ENCODE measurements around the gene SLC1A2.
"Not testable (repeated sequence)": the region's sequence is repeated elsewhere in the genome, so short reads cannot be mapped to it uniquely, and the experiment has no call there.

Gene SLC1A2

DNA sequence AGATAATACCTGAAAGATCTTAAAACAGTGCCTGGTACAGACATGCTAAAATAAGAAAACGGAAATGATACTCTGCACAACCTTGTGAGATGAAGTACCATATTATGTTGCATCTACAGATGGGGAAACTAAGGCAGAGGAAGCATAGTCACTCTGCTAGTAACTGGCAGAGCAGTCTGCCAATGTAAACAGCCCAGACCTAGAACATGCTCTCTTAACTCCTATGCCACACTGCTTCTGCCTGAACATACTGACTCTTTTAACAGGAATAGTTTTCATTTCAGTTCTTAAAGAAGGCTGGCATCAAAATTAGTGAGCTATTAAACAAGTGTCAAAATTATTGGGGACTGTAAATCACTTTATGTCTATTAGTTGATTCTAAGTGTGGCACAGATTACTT is 180.5 kb downstream of the SLC1A2 start:
- FAIRE-seq, result no peak

DNA sequence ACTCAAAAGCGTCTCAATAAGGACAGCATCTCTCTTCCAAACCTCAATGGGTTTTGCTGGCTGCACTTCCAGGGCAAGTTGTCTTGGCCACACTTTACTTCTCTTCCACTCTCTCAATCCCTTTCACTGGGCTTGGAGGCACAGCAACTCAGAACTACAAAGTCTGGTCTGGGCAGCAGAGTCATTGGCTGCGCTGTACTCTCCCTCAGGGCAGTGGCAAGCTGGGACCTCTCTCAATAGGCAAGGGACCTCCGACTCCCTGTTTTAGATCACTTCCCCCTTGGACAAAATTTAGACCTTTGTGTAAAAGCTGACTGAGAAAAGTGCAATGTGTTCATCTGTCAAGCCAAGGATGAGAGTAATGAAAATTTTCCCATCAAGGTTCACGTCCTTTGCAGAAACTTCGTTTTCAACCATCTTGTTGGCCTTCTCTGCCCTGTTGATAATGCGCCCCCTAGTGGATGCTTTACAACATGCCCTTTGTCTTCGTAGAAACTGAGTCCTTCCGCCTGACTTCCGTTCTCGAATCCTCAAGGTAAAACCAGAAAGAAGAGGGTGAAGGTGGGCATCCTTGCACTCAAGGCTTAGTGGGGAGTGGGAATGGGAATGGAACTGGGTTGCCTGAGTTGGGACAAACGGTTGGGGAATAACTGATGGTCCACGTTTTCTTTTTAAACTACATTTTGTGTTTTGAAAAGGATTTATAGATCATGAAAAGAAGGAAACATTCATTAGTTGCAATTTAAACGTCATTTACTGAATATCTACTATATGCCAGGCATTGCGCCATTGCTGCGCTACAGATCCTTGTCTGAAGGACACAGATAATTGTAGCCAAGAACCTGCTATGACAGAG is 181.3 kb downstream of the SLC1A2 start:
- FAIRE-seq, result no peak

DNA sequence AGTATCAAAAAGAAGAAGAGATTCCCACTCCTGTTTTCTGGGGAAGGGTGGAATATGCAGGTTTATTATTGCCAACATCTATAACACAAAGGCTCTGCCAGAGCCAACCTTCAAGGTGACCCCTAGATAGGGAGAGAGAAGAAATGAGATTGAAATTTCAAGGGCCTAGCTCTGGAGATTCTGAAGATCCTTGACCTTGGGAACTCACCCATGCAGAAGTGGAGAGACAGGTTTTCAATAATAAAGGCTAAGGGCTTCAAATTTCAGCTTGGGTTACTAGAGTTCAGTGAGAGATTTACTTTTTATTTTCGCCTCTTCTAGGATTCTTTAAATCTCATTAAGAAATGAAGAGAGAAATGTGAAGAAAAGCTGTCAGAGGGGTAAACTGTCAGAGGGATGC is 182.0 kb downstream of the SLC1A2 start:
- no peak for FAIRE-seq

DNA sequence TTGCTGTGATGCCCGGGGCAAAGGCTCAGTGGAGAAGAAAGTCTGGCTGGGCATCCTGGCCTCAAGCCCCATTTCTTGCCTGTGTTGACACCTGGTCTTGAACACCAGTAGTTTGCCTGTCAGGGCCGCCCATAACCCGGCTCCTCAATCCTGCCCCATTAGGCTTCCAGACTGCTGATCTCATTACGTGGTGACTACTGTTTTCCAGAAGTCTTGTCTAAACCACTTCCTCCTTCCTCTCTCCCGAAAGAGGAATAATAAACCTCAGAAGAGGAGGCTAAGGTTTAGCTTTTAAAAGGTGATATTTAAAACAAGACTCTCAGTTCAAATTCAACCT is 182.7 kb downstream of the SLC1A2 start:
- no peak for FAIRE-seq

DNA sequence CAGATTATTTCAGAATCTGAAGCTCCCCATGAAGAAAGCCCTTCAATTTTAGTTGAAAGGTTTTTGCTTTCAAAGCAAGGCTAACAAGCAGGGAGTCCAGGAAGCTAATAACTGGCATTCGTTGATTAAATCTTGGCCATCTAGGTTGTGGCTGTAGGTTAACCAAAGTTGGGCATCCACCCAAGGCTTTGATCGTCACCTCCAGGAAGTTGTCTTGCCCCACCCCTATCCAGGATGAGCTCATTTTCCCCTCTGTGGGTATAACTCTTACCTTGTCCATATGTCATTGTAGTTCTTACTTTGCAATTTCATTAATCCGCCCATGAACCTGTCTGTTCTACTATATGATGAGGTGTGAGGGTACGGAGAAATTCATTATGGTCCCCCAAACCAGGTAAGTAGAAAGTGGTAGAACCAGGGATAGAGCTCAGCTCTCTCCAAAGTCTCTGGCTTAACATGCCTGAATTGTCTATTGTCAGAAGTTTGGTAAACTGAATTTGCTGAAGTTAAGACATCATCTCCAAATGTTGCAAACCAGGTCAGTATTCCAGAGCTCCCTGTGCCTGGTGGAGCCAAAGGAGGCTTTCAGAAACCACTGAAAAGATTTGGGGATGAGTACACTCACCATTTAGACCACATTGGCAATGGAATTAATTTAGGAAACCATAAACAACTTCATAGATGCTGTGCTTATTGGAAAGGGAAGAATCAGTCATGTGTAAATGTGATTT is 183.3 kb downstream of the SLC1A2 start:
- no peak for FAIRE-seq

DNA sequence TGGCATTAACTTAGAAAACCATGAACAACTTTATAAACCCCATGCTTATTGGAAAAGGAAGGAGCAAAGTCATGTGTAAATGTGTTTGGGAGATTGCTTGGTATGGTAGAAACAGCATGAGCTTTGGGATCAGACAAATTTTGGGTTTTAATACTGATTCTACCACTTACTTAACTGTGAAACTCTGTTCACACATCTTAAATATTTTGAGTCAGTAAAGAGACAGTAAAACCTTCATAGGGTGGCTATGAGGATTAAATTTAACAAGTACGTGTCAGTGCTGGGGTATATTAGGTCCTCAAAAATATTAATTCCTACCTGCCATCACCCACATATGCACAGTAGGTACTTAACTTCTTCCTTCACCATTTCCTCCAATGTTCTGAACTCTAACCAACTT is 183.9 kb downstream of the SLC1A2 start:
- FAIRE-seq, result no peak

DNA sequence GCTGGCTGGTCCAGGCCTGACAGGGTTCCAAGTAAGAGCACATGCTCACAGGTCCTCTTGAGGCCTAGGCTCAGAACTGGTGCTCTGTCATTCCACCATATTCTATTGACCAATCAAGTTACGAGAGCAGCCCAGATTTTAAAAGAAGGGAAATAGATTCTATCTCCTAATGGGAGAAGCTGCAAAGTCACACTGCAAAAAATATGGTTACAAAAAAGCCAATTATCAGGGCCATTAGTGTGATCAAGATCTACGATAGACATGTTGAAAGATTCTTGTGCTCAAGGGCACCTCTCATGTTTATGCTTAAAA is 184.2 kb downstream of the SLC1A2 start:
- FAIRE-seq, result no peak

DNA sequence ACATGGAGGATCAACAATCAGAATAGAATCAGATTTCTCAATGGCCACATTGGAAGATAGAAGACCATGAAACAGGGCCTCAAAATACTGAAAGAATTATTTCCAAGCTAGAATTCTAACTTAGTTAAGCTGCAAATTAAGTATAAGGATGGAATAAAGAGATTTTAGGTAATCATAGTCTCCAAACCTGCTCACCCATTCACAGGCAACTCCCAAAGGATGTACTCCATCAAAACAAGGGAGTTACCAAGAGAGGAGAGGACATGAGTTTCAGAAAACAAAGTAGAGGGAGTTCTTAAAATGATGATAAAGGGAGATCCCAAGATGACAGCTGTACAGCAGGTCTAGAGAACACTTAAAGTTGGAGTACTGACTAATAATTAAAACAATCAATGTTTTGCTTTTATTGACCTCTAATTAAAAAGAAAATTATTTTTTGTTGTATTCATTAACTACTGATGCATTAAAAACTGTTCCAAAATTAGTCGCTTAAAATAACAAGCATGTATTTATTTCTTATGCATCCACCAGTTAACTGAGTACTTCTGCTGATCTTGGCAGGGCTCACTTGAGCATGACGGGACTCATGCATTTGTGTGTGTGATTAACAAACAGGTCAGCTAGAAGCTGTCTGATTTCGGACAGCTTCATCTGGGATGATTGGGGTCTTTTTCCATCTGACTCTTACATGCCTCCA is 184.8 kb downstream of the SLC1A2 start:
- FAIRE-seq, result no peak

DNA sequence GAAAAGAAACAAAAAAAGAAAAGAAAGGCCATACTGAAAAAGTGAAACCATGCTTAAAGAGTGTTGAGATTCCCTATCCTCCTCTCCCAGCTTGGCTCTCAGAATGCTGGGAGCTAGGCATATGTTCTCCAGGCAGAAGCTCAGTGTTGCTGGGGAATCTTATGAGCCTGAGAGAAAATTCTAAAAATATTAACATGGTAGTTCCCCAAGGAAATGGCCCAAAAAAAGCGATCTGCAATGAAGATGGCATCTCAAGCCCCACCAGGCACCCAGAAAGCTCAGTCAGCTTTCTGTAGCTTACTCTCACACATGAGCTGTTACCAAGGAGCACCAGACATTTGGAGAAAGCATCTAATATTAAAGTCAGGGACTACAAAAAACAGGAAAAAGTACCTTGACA is 185.8 kb downstream of the SLC1A2 start:
- FAIRE-seq, result no peak

DNA sequence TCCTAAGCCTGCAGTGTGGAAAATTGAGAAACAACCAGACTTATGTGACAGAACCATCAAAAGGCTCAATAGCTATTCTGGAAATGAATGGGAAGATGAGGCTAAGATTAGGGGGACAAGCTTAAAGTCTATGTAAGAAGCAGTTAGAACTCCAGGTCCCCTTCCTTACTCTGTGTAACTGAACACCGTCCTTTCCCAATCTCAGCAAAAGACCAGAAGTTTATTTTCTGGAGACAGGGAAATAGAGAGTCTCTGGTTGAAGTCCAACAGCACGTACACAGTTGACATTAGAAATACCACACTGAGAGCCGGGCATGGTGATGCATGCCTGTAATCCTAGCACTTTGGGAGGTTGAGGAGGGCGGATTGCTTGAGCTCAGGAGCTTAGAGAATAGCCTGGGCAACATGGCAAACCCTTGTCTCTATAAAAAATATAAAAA is 186.4 kb downstream of the SLC1A2 start:
- no peak for FAIRE-seq

DNA sequence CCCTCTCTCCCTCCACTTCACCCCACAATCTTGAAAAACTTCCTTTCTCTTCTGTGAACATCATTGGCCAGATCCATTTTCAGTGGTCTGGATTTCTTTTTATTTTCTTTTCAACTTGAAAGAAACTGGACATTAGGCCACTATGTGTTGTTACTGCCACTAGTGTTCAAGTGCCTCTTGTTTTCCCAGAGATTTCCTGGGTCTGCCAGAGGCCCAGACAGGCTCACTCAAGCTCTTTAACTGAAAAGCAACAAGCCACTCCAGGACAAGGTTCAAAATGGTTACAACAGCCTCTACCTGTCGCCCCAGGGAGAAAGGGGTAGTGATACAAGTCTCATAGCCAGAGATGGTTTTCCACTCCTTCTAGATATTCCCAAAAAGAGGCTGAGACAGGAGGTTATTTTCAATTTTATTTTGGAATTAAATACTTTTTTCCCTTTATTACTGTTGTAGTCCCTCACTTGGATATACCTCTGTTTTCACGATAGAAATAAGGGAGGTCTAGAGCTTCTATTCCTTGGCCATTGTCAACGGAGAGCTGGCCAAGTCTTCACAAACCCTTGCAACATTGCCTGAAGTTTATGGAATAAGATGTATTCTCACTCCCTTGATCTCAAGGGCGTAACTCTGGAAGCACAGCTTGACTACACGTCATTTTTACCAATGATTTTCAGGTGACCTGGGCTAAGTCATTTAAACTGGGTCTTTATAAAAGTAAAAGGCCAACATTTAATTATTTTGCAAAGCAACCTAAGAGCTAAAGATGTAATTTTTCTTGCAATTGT is 188.1 kb downstream of the SLC1A2 start:
- FAIRE-seq, result no peak

DNA sequence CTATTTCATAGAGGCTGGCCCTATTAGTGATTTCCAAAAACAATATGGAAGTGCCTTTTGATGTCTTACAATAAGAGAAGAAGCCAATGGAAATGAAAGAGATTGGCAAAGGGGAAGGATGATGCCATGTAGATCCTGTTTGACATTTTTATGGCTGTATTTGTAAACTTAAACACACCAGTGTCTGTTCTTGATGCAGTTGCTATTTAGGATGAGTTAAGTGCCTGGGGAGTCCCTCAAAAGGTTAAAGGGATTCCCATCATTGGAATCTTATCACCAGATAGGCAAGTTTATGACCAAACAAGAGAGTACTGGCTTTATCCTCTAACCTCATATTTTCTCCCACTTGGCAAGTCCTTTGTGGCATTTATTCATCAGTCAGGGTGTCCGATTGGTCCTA is 189.0 kb downstream of the SLC1A2 start:
- no peak for FAIRE-seq

DNA sequence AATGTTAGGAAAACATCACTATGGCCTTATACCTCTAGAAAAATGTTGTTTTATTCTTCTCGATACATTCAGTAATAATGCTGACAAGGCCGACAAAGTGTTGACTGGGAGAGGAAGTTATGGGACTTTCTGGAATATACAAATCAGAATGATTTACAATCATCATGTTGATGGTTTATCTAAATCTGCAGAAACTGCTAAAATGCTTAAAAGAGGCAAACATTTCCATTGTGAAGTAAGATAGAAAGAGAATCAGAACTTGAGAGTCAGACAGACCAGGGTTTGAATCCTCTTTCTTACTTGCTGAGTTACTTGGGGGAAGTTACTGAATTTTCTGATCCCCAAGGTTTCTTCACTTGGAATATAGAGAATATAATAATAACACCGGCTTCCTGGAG is 191.0 kb downstream of the SLC1A2 start:
- FAIRE-seq, result no peak

DNA sequence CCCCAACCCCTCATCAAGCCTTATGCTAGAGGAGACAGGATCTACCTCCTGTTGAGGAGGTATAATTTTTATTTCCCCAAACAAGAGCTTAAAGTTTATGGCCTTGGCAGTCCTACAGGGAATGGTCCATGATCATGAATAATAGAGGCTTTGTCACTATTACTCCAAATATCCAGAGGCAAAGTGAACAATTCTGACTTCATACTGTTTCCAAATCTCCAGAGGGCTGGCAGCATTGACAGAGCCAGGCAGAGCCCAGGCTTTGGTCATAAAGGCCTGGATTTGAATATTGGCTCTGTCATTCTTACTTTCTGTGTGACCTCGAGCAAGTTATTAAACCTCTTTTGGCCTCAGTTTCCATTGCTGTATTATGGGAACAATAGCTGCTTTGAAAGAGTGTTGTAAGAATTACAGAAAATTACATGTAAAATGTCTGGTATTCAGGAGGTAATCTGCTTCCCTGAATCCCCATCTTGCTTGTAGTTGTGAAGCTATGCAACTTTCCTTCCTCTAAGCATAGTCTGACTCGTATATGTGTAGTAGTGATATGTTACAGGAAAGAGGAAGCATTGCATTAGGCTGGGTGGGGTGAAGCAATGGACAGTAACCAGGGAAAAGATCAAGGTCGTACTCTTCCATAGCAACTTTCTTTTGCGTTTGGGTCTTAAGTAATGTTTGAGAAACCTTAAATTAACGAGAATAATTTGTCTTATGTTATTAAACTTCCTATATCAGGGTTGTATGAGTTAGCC is 191.6 kb downstream of the SLC1A2 start:
- no peak for FAIRE-seq

DNA sequence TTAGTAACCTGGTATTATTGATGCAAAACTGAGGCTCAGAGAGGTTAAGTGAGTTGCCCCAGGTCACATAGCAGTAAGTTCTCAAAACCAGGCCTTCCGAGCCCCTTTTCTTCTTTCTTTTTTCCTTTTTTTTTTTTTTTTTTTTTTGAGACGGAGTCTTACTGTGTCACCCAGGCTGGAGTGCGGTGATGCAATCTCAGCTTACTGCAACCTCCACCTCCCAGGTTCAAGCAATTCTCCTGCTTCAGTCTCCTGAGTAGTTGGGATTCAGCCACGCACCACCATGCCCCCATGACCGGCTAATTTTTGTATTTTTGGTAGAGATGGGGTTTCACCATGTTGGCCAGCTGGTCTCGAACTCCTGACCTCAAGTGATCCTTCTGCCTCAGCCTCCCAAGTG is 192.6 kb downstream of the SLC1A2 start:
- FAIRE-seq, result not testable (repeated sequence)

DNA sequence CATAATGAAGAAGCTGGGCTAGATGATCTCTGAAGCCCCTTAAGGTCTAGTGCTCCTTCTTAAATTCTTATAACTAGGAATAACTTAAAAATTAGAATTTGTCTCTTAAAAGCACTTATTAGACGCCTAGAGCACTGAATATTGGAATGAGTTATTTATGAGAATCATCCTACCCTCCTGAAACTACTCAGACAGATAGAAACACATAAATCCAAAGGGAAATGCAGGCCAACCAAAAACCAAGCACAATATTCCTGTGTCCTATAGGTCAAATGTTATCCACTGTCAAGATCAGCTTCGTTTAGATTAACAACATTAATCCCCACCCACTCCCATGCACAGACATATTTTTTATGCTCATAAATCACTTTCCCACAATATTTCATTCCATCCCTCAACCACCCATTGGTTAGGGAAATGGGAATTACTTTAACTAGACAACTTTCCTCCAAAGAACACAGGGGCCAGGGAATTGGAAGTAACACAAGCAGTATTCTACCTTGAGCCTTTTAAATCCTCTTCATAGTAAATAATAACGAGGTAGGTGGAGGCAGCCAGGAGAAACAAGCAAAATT is 193.3 kb downstream of the SLC1A2 start:
- no peak for FAIRE-seq

DNA sequence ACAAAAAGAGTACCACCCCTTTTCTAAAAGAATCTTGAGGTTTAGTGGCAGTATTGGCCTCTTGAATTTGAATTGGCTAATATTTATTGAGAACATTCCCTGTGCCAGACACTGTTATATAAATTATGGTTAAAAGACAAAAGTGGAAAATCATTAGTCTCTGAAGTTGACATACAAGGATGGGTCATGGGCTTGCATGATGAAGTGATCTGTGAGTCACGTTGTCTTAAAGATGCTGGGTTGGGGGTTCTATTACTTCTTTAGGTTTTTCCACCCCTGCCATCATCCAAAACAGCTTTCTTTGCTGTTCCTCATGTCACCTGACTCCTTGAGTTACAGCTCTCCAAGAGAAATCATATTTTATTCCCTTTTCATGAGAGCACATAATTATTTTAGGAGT is 195.4 kb downstream of the SLC1A2 start:
- no peak for FAIRE-seq

DNA sequence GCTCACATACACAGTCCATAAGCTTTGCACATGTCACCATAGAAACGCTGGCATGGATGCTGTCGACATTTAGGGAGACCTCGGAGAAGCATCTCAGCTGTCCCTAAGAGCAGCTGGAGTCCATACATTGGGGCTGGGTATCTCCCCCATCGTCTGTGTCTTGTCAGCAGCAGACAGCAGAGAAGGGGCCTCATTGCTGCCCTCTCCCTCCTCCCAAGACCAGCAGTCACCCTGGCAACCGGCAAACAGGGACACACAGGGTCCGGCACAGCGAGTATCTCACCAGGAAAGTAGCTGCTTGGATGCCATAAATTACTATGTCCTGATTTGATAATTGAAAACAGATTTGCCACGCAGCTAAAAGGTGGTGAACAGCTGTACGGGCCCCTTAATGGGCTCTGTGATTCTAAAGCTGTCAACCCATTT is 196.0 kb downstream of the SLC1A2 start:
- FAIRE-seq, result no peak

DNA sequence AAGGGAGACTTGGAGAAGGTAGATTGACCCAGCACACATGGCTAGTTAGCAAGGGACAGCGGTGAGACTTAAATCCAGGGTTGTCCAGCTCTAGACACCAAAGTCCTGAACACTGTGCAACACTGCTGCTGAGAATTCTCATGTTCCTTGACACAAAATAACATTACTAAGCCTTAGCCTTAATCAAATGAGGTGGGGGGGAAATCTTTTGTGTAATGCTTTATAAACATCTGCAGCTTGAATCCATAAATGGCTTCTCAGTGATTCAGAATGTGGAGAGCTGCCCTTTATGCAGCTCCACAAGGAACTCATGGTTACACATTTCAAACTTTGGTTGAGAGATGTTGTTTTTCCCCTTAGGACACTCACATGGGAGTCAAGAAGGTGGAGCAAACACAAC is 200.4 kb downstream of the SLC1A2 start:
- FAIRE-seq, result no peak

DNA sequence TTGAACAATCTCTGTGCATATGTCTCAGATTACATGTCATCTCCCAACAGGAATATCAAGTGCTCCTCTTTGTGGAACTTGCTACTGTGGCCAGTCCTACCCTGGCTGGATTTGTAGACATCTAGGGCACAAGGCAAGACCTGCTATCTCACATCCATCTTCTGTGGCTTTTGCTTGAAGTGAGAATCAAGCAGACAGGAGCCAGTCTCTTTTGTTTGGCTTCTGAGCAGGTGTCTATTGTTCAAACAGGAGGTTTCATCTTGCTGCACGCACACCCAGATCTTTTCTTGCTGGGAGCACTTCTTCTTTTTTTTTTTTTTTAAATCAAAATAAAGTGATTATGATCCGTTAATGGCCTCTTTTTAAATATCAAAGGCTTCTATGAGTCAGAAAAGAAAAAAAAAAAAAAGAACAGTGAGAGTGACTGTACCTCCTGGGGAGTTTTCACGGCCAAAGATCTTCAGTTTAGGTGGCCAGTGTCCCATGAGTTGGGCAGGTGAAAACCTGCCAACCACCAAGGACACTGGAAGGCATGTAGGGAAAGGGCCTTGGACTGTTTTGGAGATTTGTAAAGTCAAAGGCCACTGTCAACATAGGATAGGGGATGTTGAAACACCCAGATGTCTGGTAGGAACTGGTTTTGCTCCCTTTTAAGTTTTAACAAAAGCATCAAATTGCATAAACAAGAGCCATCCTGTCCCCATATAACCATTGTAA is 202.2 kb downstream of the SLC1A2 start:
- no peak for FAIRE-seq

DNA sequence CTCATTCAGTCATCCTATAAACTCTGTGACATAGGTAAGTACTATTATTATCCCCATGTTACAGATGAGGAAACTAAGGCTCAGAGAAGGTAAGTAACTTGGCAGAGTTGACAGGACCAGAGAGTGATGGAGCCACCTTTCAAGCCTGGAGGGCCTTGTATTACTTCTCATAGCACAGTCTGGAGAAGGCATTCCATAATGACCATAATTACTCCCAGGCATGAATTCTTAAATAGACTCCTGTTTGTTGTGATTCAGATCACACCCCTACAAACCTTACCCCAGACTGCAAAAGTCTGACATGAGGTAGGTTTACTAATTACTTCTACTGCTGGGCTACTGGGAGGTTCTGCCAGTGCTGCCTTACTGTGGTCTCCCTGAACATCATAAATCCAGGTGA is 203.4 kb downstream of the SLC1A2 start:
- FAIRE-seq, result no peak

Measured in islet of Langerhans (tissue), 1 donor.